Omental fat pad (tissue), 4 donors: Measurements from ENCODE around the gene YEATS2. TPM values are rescaled to one million over a fixed set of nuclear protein-coding genes. Genes with fewer than 3 reads are reported as not detected.

Source experiments
- ATAC-seq: fragments of 150-250 bp; one replicate; pipeline ENCODE4 v1.9.1; 2016; ENCODE audit warnings: mild to moderate bottlenecking, moderate library complexity; ENCODE audit not compliant: low FRiP score
- DNase-seq: peaks from one replicate; pipeline ENCODE4 v3.0.0-alpha.2; 2019; ENCODE audit warnings: low spot score
- total RNA-seq, 4 donors: library from RNA; depleted of rRNA; stranded (reverse); fragments of >200 nt; gene quantifications; one replicate each; pipeline ENCODE4 v1.1.0, GENCODE V29; 2016
- TF ChIP-seq, protein P1 (sequence below), 3 donors: fragments of 450-650 bp; IDR thresholded peaks; one replicate each; pipeline ENCODE4 v1.5.1; 2016 to 2017; ENCODE audit warnings: antibody characterized with exemption in 3 of 3, mild to moderate bottlenecking in 3 of 3, moderate library complexity in 2 of 3

YEATS2 gene
- total RNA-seq, 4 donors from 2014 or later = 17.7 to 36.1 (median 23.7) TPM

DNA sequence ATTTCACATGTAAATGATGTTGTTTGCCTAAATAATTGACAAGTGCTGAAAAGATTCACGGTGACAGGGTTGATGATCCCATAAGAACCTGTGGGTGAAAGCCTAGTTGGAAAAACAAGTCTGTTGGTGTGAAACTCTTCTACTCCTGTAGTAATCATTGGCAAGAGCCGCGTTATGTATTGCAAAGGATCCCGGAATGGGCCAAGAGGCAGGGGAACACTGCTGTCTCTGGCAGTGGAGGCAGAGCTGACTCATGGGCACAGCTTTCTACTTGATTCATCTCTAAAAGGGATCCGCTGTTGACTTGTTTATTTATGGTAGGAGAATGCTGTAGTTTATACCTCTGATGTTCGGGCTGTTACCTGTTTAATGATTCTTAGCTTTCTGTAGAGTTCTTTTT is 64.7 kb downstream of the YEATS2 start:
- TF ChIP-seq, protein P1, sequence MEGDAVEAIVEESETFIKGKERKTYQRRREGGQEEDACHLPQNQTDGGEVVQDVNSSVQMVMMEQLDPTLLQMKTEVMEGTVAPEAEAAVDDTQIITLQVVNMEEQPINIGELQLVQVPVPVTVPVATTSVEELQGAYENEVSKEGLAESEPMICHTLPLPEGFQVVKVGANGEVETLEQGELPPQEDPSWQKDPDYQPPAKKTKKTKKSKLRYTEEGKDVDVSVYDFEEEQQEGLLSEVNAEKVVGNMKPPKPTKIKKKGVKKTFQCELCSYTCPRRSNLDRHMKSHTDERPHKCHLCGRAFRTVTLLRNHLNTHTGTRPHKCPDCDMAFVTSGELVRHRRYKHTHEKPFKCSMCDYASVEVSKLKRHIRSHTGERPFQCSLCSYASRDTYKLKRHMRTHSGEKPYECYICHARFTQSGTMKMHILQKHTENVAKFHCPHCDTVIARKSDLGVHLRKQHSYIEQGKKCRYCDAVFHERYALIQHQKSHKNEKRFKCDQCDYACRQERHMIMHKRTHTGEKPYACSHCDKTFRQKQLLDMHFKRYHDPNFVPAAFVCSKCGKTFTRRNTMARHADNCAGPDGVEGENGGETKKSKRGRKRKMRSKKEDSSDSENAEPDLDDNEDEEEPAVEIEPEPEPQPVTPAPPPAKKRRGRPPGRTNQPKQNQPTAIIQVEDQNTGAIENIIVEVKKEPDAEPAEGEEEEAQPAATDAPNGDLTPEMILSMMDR (IDR thresholded peaks at IDR 0.05) = no peak
- ATAC-seq (no peak), DNase-seq (no peak)

DNA sequence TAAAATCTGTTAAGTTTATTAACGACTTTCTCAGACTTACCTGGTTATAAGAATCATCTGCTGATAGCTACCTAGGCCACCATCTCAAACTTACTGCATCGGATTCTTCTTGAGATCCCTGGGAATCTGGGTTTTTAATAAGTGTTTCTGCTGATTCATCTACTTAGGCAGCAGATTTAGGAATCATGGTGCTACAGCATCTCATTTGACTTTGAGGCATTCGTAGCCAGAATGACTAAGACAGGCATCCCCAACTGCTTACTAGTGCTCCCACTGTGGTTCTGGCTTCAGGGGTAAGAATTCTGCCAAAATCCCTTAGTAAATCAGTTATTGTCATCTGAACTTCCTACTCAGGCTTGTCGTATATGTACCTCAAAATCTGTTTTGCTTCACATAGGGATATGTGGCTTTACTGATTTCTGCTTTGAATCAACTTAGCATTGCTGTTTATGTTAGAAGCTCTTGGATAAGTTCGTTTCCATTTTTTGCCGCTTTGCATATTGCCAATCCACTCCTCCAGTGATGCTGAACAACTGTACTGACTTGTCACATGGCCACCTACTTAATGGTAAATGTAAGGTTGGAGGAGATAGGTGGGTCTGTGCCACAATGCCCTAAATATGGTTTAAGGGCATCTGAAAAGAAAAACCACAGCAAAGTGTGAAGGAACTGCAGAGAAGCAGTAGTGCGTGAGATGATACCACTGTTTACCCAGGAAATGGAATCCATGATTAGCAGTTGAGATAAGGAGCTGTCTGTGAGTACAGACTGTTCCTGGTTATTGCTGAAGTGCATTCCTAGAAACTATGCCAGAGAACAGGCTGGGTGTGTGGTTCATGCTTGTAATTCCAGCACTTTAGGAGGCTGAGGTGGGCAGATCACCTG is 67.5 kb downstream of the YEATS2 start:
- TF ChIP-seq, protein P1 (IDR thresholded peaks at IDR 0.05) = no peak
- ATAC-seq (peak; percentile 72), DNase-seq (no peak)

DNA sequence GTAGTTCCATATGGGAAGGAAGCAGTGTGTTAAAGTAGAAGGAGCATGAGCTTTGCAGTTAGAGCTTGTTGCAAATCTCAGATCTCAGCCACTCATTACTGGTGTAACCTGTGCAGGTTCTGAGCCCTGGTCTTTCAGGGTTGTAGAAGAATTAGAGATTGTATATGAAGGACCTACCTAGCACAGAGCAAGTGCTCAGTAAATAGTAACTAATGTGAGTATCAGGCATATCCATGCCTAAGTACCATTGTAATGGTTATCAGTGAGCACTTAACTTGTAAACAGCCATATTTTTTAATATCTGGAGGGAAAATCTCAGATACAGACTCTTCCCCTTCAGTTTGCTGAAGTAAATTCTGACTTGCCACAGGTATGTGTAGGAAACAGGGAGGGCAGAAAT is 68.5 kb downstream of the YEATS2 start:
- TF ChIP-seq, protein P1 (IDR thresholded peaks at IDR 0.05) = no peak
- DNase-seq = no peak
- ATAC-seq = no peak

DNA sequence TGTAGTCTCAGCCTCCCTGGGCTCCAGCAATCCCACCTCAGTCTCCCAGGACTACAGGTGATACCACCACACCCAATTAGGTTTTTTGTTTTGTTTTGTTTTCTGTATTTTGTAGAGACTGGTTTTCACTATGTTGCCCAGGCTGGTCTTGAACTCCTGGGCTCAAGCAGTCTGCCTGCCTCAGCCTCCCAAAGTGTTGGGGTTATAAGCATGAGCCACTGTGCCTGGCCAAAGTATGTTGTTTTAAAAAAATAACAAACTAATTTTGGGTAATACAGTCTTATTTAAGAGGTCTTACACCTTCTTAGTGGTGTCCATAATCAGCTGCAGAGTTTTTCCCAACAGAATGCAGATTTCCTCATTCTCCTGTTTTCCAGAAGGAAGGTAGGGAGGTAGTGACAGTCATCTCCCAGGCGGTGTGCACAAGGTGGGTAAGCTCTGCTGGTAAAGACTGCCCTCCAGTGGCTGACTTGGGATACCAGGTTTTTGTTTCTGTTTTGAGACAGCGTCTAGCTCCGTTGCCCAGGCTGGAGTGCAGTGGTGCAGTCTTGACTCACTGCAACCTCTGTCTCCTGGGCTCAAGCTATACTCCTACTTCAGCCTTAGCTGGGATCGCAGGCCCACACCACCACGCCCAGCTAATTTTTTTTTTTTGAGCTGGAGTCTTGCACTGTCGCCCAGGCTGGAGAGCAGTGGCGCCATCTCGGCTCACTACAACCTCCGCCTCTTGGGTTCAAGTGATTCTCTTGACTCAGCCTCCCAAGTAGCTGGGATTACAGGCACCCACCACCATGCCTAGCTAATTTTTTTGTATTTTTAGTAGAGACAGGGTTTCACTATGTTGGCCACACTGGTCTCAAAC is 69.4 kb downstream of the YEATS2 start:
- DNase-seq (peak; percentile 44), ATAC-seq (peak; percentile 81)
- TF ChIP-seq, protein P1 (IDR thresholded peaks at IDR 0.05) = peak in 1 of 3 donors; percentile 9

DNA sequence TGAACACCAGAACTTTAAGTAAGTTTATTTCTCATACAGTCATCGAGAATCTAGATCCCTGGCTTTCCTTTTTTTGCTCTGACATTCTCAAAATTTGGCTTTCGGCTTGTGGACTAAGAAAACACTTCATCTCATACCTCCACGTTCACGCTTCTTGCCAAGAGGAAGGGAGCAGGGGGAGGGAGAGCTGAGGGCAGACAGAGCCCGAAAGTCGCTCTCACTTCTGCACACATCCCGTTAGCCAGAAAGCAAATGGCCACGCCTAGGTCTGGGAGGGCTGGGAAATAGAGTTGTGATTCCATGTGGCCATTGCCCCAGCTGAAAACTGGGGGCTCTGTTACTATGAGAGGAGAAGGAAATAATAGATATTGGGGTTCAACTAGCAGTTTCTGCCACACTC is 70.5 kb downstream of the YEATS2 start:
- no peak for ATAC-seq
- TF ChIP-seq, protein P1 (IDR thresholded peaks at IDR 0.05) = no peak
- DNase-seq = no peak

DNA sequence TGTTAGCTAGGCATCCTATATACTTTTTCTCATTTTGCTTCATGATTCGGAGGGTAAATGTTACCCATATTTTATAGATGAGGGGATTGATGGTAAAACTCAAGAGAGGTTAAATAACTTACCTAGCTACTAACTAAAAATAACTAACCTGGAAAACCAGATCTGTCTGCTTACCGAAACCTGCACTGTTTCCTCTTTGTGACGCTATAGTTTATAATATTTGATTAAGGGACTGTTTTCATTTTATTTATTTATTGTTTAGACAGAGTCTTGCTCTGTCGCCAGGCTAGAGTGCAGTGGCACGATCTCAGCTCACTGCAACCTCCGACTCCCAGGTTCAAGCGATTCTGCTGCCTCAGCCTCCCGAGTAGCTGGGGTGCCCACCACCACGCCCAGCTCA is 71.9 kb downstream of the YEATS2 start:
- TF ChIP-seq, protein P1 (IDR thresholded peaks at IDR 0.05) = no peak
- DNase-seq (no peak), ATAC-seq (no peak)
